HG03439 (cell line): Measurements from ENCODE around the gene CLMP.
A peak's percentile ranks its signal among the peaks of the same experiment; 100 is the strongest.

ENCODE experiments used
- ATAC-seq: cut with Tn5 transposase; IDR thresholded peaks from one replicate; pipeline ENCODE4 v1.9.1; 2021; ENCODE audit warnings: mild to moderate bottlenecking, moderate library complexity; ENCODE audit not compliant: unreplicated experiment

CLMP gene

GRCh38 chr11:123087657-123088056, 107.4 kb downstream of the CLMP start:
- peak; percentile 85 for ATAC-seq

- ATAC-seq, result no peak
These were observed 108.7 kb downstream of the CLMP start for GRCh38 chr11:123086305-123086704.

- no peak for ATAC-seq
These were observed 109.6 kb downstream of the CLMP start for GRCh38 chr11:123085497-123085896.

- no peak for ATAC-seq
These were observed 110.6 kb downstream of the CLMP start for GRCh38 chr11:123084454-123084853.

DNA sequence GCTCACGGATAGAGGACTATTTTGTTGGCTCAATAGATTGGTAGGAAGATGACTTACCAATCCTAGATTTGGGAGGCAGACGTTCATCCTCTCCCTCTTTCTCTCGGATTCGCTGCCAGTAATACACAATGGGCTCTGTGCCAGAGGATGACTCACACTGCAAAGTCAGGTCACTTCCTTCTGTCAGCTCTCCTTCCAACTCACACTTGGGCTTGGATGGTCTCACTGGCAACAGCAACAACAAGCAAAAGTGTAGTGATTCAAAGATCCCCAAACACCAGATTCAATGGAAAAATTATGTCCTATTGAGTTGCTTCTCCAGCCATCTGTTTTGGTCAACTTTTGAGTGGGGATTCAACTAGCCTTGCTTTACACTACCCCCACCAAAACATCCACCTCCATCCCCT, 111.4 kb downstream of the CLMP start:
- no peak for ATAC-seq

GRCh38 chr11:123082977-123083376, 112.1 kb downstream of the CLMP start:
- ATAC-seq, result no peak

GRCh38 chr11:123080015-123080414, 115.0 kb downstream of the CLMP start:
- ATAC-seq, result no peak

DNA sequence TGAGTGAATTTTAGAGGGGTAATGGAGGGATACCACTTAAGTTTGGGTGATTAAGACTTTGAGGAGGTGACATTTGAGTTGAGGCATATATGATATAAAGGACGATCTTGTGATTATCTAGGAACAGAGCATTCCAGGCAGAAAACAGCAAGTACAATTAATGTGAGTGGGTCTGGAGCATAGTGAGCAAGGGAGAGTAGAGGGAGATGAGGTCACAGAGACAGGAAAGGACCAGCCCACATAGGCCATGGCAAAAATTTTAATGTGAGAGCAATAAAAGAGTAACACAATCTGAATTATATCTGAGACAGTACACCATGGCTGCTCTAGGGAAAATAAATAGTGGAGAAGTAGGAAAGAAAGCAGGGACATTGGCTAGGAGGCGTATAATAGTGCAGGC, 118.6 kb downstream of the CLMP start:
- ATAC-seq, result no peak

DNA sequence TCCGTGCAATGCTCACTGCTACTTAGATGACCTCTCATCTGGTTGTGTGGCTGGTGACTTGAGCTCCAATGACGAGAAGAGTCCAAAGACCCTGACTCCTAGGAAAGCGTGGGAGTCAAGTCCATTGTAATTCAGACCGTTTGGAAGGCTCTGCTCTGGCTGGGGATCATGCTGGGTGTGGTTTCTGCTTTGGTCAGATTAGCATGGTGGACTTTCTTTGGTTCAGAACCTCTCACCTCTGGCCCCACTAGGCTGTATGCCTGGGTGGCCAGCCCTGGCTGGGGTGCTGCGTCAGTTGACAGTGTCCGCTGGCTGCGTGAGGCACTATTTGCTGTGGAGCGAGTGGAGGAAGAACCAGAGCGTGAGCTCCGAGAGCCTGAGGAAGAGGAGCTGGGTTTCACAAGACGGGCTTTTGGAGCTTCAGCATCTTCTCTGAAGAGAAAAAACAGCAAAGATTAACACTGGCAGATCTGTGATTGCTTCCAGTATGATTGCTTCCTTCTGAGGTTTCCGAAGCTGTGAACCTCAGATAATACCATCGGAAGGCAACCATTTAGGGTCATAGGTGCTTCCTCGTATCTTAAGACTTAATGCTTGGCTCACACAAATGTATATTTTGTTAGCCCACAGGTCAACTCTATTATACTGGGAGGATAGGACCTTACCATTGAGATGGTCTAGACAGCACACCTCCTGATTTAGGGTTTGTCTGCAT, 121.5 kb downstream of the CLMP start:
- no peak for ATAC-seq

DNA sequence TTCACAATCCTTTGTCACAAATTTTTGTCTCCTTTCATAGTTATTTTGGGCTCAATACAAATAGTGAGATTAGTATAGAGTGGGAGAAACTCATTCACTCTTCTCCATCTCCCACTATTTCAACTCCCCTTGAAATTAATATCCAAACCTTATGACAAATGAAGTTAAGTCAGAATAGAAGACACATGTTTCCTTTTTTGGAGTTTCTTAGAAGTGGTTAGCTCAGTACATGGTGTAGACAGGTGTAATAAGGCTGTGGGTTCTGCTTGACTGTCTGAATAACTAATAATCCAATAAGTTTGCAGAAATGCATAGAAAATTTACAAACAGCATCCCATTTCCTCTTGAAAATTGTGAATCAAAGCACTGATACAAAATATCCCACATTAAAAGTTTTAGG, 122.3 kb downstream of the CLMP start:
- no peak for ATAC-seq

DNA sequence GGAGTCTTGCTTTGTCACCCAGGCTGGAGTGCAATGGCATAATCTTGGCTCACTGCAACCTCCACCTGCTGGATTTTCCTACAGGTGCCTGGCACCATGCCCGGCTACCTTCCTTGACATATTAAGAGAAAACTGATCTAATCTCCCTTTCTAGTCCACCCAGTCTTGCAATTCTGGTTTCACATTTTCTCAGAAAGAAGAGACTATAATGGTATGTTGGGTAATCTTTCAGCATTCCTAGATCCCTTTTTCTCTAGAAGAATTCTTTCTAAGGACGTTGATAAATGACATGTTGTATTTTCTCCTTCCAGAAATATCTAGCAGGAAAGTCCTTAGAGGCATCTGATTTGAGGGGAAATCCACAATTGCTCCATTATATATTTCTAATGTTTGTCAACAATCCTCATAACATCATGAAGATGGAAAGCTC, 122.7 kb downstream of the CLMP start:
- no peak for ATAC-seq

DNA sequence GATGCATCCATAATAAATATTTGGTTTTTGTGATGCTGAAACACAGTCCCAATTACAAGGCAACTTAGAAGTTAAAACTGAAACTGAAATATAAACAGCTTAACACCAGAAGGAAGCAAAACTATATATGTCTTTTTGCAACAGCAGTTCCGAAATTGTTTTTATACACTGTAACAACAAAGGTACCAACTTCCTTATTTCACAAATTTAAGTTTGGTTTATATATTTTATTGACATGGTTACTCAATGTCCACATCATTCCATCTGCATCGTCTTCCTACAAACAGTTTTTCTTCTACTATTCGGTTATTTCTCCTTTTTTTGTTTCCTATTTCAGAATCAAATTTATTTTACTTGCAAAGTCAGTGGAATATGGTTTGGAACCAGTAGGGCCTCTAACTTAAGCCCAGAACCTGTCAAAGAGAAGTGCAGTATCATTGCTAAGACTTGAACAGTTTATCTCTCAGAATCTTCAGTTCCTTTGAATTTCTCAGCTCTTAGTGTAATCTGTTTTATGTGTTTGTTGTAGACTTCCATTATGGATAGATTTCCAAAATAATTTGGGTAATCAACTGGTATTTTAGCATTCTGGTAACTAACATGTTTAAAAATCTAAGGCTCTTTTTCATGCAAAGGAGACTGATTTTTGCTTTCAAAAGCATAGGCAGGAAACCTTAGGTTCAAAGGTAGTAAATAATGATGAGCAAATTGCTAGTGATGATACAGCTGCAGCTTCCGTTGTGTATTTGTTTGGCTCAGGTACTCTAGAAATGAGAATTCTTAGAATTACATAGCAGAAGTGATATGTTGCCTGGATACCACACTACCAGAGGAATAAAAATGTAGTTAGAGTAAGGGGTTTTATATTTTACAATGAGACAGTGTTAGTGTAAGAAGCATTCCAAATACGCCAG, 124.9 kb downstream of the CLMP start:
- ATAC-seq, result peak; percentile 54

GRCh38 chr11:123065621-123066020, 129.4 kb downstream of the CLMP start:
- ATAC-seq, result no peak

GRCh38 chr11:123063826-123064657, 131.0 kb downstream of the CLMP start:
- no peak for ATAC-seq

GRCh38 chr11:123062892-123063825, 131.9 kb downstream of the CLMP start:
- no peak for ATAC-seq

- ATAC-seq, result peak; percentile 84
These were observed 132.7 kb downstream of the CLMP start for GRCh38 chr11:123062158-123062891.

GRCh38 chr11:123061403-123062157, 133.5 kb downstream of the CLMP start, which contains the start of gene HSPA8:
TSS of gene HSPA8 (minus strand) at chr11:123062136. CDS start at chr11:123061324, 812 bp downstream.
- peak; percentile 6 for ATAC-seq

DNA sequence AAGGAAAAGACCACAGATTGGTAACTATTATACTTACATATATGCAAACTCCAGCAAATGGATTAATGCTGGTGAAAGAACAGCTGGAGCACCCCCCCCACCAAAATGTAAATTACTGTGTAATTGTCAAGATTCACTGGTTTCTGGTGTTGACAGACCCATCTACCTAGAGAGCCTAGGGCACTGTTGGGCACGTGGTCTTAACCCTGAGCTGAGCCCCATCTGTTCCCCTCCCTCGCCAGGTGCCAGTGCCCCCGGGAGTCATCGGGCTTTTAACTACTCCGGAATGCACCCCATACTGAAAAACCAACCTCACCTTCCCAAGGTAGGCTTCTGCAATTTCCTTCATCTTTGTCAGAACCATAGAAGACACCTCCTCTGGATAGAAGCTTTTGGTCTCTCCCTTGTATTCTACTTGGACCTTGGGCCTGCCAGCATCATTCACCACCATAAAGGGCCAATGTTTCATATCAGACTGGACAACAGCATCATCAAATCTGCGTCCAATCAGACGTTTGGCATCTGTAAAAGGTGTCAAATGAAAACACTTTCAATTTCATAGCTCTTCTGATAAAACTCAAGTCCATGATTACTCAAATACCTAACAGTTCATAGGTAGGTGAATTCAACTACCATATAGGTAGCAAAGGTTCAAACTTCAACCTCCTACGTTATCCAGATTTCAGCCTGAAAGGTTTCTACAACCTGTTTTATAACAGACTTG, 134.6 kb downstream of the CLMP start:
- ATAC-seq, result no peak
